OCI-LY7 (cell line): ENCODE results near the gene SMIM35.

ENCODE experiments used
- EZH2phosphoT487 ChIP-seq: fragments of 200-600 bp; sonication (generic); IDR thresholded peaks from 2 replicates; pipeline ENCODE4 v1.6.1; 2018; ENCODE audit warnings: low read depth, borderline replicate concordance, mild to moderate bottlenecking, mixed run types, antibody characterized with exemption, low read length, moderate library complexity, mixed read lengths
- TF ChIP-seq, protein P1 (sequence below): fragments of 200-600 bp; sonication (generic); conservative IDR thresholded peaks from 2 replicates; pipeline ENCODE4 v1.5.1; 2014; ENCODE audit warnings: mild to moderate bottlenecking, antibody characterized with exemption, low read length, moderate library complexity, mixed read lengths

DNA sequence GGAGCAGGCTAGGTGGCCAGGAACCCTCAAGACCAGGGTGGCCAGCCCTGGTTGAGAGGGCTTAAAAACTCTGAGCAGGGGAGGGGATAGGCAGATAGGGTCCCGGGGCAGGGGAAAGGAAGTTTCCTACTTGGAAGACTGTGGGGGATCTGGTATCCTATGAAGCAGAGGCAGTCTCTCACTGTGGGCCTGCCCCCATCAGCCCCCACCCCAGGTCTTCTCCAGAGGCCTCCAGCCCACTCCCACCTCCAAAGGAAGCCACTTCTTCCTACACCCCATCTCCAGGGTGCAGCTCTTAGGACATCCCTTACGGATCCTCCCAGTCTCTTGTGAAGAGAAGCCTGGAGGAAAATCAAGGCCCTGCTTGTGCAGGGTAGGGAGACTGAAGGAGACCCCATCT lies 49.6 kb upstream of the SMIM35 start:
- TF ChIP-seq, protein P1, sequence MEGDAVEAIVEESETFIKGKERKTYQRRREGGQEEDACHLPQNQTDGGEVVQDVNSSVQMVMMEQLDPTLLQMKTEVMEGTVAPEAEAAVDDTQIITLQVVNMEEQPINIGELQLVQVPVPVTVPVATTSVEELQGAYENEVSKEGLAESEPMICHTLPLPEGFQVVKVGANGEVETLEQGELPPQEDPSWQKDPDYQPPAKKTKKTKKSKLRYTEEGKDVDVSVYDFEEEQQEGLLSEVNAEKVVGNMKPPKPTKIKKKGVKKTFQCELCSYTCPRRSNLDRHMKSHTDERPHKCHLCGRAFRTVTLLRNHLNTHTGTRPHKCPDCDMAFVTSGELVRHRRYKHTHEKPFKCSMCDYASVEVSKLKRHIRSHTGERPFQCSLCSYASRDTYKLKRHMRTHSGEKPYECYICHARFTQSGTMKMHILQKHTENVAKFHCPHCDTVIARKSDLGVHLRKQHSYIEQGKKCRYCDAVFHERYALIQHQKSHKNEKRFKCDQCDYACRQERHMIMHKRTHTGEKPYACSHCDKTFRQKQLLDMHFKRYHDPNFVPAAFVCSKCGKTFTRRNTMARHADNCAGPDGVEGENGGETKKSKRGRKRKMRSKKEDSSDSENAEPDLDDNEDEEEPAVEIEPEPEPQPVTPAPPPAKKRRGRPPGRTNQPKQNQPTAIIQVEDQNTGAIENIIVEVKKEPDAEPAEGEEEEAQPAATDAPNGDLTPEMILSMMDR = no peak
- TF ChIP-seq EZH2phosphoT487 = no peak
